ENCODE data around the gene DRP2.

GRCh38 chrX:101206471-101206870 lies 13.1 kb upstream of the DRP2 start:
- peak; percentile 43 for TF ChIP-seq CTCF (IDR thresholded peaks at IDR 0.05; ENCODE audit: poor library complexity)
- TF ChIP-seq EZH2 (IDR thresholded peaks at IDR 0.05; ENCODE audit: borderline replicate concordance) = no peak
- no peak for TF ChIP-seq EZH2phosphoT487 (IDR thresholded peaks at IDR 0.05; ENCODE audit: low read depth, severe bottlenecking, unreplicated experiment)
